AG04450 (cell line): ENCODE results near the gene TMEM117. TPM values are rescaled to one million over a fixed set of nuclear protein-coding genes. Genes with fewer than 3 reads are reported as not detected.
"Not testable (repeated sequence)": the region's sequence is repeated elsewhere in the genome, so short reads cannot be mapped to it uniquely, and the experiment has no call there.

Experiments used
- CTCF ChIA-PET: fragments of 300-600, 350-600 bp; formaldehyde crosslinking; extraction: SDS; loops from one replicate; lab custom pipeline; 2022; ENCODE audit warnings: antibody characterized with exemption, inconsistent platforms; lab: Charles Lee
- POLR2A ChIA-PET: fragments of 350-600 bp; formaldehyde crosslinking; extraction: SDS; loops from one replicate; lab custom pipeline; 2021; ENCODE audit warnings: antibody characterized with exemption, inconsistent platforms; lab: Yijun Ruan, JAX
- DNase-seq: peaks from one replicate; pipeline ENCODE4 v3.0.0-alpha.2; 2011; ENCODE audit warnings: low read depth, low spot score
- H3K27ac ChIP-seq: one replicate; pipeline ENCODE4 v1.5.1; 2012; ENCODE audit warnings: low read depth, low read length, control low read depth
- H3K27me3 ChIP-seq: one replicate; pipeline ENCODE4 v1.6.0; 2012; ENCODE audit warnings: low read length; ENCODE audit not compliant: control insufficient read depth, insufficient read depth
- H3K4me3 ChIP-seq: 2 replicates; pipeline ENCODE4 v1.5.1; 2011; ENCODE audit warnings: mild to moderate bottlenecking, low read depth, low read length, control low read depth
- H3K9me3 ChIP-seq: 2 replicates; pipeline ENCODE4 v1.5.1; 2012; ENCODE audit warnings: low read length; ENCODE audit not compliant: control insufficient read depth, insufficient read depth
- polyA plus RNA-seq: library from polyadenylated mRNA; depleted of rRNA; stranded (reverse); fragments of >200 nt; gene quantifications from 2 replicates; pipeline ENCODE4 v1.2.3, GENCODE V29; 2011
- TF ChIP-seq, protein P1 (sequence below): IDR thresholded peaks from 2 replicates; pipeline ENCODE4 v1.5.1; 2011; ENCODE audit warnings: low read depth, low read length, control low read depth, inconsistent platforms

TMEM117 gene
- polyA plus RNA-seq, 1 experiment: 11.3 TPM

DNA sequence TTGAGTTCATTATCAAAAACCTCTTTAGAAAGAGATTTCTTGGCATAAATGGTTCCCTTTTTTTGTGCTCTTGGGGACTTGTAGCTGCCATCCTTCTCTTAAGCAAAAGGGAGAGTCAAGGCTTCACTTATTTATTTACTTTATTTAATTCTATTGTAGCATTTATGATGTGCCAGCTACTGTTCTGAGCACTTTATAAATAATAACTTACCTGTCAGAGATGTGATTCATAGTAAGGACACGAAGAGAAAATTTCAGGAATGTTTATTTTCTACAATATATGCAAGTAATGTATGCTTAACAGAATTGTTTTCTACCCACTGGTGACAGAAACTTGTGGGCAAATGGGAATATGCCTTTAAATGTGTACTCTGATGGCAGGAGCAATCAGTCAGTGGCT is 33.3 kb downstream of the TMEM117 start:
- Histone ChIP-seq H3K4me3 (no peak overlapping the region), H3K27me3 (no peaks in the 10 kb centered on the region), H3K9me3 (no peaks in the 10 kb centered on the region; the same call in 1 of the 2 replicates), H3K27ac (no peak overlapping the region)
- TF ChIP-seq, protein P1, sequence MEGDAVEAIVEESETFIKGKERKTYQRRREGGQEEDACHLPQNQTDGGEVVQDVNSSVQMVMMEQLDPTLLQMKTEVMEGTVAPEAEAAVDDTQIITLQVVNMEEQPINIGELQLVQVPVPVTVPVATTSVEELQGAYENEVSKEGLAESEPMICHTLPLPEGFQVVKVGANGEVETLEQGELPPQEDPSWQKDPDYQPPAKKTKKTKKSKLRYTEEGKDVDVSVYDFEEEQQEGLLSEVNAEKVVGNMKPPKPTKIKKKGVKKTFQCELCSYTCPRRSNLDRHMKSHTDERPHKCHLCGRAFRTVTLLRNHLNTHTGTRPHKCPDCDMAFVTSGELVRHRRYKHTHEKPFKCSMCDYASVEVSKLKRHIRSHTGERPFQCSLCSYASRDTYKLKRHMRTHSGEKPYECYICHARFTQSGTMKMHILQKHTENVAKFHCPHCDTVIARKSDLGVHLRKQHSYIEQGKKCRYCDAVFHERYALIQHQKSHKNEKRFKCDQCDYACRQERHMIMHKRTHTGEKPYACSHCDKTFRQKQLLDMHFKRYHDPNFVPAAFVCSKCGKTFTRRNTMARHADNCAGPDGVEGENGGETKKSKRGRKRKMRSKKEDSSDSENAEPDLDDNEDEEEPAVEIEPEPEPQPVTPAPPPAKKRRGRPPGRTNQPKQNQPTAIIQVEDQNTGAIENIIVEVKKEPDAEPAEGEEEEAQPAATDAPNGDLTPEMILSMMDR: no peak
- no peak for DNase-seq
- ChIA-PET CTCF (interaction anchor here (1.0 to 1.1 kb wide), 2 partner anchors 13 to 14 kb away, joined by 3 to 4 read pairs; no protein-coding TSS in a partner anchor), POLR2A (no interaction called here)

DNA sequence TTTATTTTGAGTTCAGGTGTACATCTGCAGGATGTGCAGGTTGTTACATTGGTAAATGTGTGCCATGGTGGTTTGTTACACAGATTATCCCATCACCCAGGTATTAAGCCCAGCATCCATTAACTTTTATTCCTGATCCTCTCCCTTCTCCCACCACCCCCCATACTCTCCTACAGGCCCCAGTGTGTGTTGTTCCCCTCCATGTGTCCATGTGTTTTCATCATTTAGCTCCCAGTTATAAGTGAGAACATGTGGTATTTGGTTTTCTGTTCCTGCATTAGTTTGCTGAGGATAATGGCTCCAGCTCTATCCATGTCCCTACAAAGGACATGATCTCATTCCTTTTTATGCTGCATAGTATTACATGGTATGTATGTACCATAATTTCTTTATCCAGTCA is 33.9 kb downstream of the TMEM117 start:
- H3K27me3 ChIP-seq, POLR2A ChIA-PET, H3K9me3 ChIP-seq, H3K4me3 ChIP-seq, DNase-seq, H3K27ac ChIP-seq: not testable (repeated sequence)
- CTCF ChIA-PET: interaction anchor here (1.0 to 1.1 kb wide), 2 partner anchors 12 to 13 kb away, joined by 3 to 4 read pairs; no protein-coding TSS in a partner anchor

DNA sequence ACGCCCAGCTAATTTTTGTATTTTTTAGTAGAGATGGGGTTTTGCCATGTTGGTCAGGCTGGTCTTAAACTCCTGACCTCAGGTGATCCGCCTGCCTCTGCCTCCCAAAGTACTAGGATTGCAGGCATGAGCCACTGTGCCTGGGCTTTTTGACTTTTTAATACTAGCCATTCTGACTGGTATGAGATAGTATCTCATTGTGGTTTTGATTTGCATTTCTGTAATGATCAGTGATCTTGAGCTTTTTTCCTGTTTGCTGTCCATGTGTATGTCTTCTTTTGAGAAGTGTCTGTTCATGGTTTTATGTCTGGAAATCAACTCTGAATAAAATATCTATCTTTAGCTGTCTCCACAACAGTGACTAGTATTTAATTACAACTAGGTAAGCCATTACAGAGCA is 35.4 kb downstream of the TMEM117 start:
- CTCF ChIA-PET: interaction anchor here (1.2 kb wide), 1 partner anchor 11 kb away, joined by 8 read pairs; no protein-coding TSS in a partner anchor
- POLR2A ChIA-PET: not testable (repeated sequence)

DNA sequence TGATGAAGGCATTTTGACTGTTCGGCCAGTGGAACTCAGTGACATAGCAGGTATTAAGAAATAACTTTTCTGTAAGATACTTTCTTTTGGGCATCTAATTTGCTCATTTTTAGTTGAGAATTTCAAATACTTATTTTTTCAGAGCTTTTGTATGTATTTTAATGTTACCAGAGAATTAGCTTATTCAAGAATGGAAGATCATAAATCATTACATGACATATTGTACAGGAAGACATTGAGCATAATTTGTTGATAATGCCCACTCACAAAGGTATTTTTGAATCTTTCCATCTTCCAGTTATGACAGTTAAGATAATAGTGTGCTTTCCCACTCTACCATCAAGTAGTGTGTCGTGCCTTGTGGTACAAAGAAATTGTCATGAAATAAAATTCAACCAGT is 36.5 kb downstream of the TMEM117 start:
- H3K27me3 ChIP-seq: no peaks in the 10 kb centered on the region
- no peak overlapping the region for H3K4me3 ChIP-seq
- no peak for DNase-seq
- ChIA-PET CTCF (interaction anchor here (0.6 to 2.0 kb wide), 3 partner anchors 10 to 1576 kb away, joined by 3 to 15 read pairs (median 3); no protein-coding TSS in a partner anchor), POLR2A (no interaction called here)
- no peaks in the 10 kb centered on the region for H3K9me3 ChIP-seq
- TF ChIP-seq, protein P1: no peak
- H3K27ac ChIP-seq: no peak overlapping the region

More for the DNA sequence above, 35.4 kb downstream of the TMEM117 start:
- H3K27me3 ChIP-seq, H3K27ac ChIP-seq, H3K9me3 ChIP-seq, H3K4me3 ChIP-seq, DNase-seq: not testable (repeated sequence)

DNA sequence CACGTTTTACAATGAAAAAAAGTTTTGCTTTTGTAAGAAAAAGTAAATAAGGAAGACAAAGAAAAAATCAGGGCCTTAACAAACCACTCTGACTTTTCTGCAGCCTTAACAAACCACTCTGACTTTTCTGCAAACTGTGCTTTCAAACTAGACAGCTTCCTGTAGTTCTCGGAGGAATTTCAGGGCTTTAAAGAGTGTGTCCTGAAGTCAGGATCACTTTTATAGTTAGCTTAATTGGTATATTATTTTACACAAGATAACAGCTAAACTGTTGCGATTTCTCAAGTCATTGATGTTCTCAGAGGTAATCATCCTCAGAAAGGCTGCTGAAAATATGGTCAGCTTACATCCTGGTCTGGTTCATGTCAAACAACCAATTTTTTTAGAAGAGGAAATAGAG is 42.2 kb downstream of the TMEM117 start:
- Histone ChIP-seq H3K27me3 (no peaks in the 10 kb centered on the region), H3K4me3 (no peak overlapping the region), H3K27ac (no peak overlapping the region), H3K9me3 (no peaks in the 10 kb centered on the region)
- no peak for DNase-seq
- TF ChIP-seq, protein P1: no peak
- CTCF ChIA-PET: interaction anchor here (3.7 kb wide), 1 partner anchor 101 kb away, joined by 17 read pairs; no protein-coding TSS in a partner anchor
- POLR2A ChIA-PET: no interaction called here

DNA sequence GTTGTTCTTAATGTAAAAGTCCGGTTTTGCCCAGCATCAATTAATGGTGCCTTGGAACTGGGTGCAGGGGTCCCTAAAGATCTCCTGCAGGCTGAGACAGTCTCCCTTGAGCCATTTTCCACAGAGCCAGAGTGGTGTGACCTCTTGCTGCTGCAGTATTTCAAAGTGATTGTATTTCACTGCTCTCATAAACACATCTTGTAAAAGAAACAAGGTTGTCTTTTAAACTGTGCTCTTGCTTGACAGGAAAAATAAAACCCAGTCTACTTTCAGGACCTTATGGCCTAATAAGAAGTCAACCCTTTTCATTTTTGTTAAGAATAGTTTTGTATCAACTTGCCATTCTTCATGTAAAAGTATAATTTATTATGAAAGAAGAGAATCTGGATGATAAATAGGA is 44.7 kb downstream of the TMEM117 start:
- H3K27me3 ChIP-seq: no peaks in the 10 kb centered on the region
- TF ChIP-seq, protein P1: no peak
- H3K4me3 ChIP-seq: no peak overlapping the region
- no peaks in the 10 kb centered on the region for H3K9me3 ChIP-seq
- ChIA-PET CTCF (interaction anchor here (2.9 kb wide), 1 partner anchor 105 kb away, joined by 17 read pairs; no protein-coding TSS in a partner anchor), POLR2A (no interaction called here)
- no peak overlapping the region for H3K27ac ChIP-seq
- DNase-seq: no peak
